GM18868 (cell line): ENCODE data around the gene HSPA12B.

Source experiments
- ATAC-seq: cut with Tn5 transposase; IDR thresholded peaks from one replicate; pipeline ENCODE4 v1.9.1; 2021; ENCODE audit warnings: mild to moderate bottlenecking, moderate library complexity; ENCODE audit not compliant: unreplicated experiment

HSPA12B gene

GRCh38 chr20:3732327-3733118 is at the start of gene HSPA12B:
TSS of gene HSPA12B (plus strand) at chr20:3732685. CDS start at chr20:3738675, 5,990 bp downstream.
- ATAC-seq = no peak

- no peak for ATAC-seq
Measured at GRCh38 chr20:3685341-3685740, 47.1 kb upstream of the HSPA12B start.

DNA sequence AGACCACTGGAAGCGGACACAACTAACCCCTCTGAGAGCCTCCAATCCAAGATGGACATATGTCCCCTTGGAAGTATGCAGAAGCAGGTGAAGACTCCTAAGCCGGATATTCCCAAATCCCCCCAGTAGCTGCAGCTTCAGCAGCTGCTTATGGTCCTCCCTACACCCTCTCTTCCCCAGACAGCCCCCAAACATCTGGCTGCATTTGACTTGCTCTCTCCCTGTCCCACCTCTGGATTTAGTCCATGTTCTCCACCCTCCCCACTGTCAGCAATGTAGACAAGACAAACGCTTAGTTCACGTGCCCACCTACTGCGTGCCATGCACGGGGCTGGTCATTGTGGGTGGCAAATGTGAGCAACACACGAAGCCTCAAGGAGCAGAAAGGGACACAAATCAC is 46.1 kb upstream of the HSPA12B start:
- no peak for ATAC-seq

DNA sequence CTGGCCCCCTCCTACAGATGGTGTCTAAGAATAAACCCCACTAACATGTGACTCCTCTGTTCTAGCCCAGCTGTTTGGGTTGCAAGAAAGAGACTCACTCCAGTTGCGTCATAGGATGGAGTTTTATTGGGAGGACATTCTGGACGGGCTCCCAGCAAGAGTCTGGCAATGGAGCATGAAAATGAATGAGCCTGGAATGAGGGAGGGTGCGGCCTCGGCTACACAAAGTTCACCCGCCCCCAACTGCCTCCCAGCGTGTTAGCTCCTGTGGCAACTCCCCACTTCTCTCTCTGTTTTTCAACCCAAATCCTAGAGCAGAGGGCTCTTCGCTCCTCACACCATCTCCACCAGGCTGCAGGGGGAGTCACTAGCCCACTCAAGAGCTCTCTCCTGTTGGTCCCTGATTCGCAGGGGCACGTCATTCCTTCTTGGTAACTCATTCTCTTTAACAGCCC is 45.6 kb upstream of the HSPA12B start:
- ATAC-seq = no peak

DNA sequence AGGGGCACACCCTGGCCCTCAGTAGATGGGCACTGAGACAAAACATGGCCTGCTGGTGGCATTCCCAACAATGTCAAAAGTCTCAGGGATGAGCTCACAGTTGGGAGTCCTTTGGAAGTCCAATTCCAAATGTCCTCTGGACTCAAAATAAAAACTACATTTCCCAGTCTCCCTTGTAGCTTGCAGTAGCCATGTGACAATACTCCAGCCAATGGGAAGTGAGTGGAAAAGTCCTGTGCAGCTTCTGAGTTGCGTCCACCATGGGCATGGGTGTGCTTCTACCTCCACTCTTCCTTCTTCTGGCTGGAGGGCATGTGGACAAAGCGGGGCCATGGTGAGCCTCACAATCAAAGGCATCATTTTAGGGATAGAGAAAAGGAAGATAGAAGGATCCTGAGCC is 44.8 kb upstream of the HSPA12B start:
- no peak for ATAC-seq

GRCh38 chr20:3689978-3690377 is 42.5 kb upstream of the HSPA12B start:
- no peak for ATAC-seq

- no peak for ATAC-seq
Measured at GRCh38 chr20:3690413-3690812, 42.1 kb upstream of the HSPA12B start.

- ATAC-seq = no peak
Measured at GRCh38 chr20:3691306-3691705, 41.2 kb upstream of the HSPA12B start.

GRCh38 chr20:3691897-3692296 is 40.6 kb upstream of the HSPA12B start:
- ATAC-seq = no peak

DNA sequence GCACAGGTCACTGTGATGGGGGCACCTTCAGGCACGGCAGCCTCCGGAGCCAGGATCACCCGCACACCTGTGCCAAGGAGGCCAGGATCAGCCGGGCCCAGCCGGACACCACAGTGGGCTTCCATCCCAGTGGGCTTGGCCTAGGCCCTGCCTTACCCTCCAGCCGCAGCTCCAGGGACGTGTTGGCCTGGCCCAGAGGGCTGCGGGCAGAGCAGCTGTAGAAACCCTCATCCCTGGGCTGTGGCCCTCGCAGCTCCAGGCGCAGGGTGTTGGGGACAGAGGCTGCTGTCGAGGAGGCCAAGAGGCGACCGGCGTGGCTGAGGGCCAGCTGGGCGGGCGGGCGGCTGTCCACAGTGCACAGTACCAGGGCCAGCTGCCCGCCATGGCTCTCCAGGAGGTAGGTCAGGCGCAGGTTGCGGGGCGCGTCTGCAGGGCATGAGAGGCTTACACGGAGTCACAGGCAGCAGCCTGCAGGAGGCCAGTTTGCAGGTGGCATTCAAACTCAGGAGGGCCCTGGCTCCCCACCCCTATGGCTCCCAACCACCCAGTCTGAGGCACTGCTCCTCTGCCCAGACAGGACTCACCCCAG is 39.7 kb upstream of the HSPA12B start:
- ATAC-seq = no peak

DNA sequence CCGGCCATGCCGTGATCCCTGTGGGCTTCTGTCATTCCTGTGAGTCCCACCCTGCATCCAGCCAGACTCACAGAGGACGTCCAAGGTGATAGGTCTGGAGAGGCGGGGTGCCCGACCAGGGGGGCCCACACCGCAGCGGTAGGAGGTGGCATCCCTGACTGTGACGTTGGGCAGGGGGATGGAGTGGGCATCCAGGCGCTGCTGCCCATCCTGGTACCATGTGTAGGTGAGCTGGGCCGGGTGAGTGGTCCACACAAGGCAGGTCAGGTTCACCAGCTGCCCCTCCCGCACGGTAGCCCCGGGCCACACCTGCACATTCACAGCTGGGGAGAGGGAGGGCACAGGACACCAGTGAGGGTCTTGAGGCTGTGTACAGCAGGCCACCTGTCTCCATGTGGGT is 39.1 kb upstream of the HSPA12B start:
- ATAC-seq = no peak

GRCh38 chr20:3694864-3695263 is 37.6 kb upstream of the HSPA12B start:
- no peak for ATAC-seq

DNA sequence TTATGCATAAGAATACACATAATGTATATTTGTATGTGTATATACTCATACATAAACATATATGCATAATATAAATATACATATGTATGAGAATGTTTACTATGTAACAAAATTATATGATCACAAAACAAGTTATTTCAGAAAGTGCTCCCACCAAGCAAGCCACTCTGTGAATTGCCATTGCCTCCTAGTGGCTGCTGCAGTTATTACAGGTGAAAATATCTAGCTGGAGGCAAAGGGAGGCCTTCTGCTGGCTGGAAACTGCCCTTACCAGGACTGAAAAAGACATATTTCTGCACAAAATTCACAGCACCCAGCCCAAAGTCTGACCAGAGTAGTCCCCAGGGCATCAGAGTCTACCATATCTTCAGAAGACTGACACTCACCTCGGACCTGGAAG is 36.3 kb upstream of the HSPA12B start:
- no peak for ATAC-seq

DNA sequence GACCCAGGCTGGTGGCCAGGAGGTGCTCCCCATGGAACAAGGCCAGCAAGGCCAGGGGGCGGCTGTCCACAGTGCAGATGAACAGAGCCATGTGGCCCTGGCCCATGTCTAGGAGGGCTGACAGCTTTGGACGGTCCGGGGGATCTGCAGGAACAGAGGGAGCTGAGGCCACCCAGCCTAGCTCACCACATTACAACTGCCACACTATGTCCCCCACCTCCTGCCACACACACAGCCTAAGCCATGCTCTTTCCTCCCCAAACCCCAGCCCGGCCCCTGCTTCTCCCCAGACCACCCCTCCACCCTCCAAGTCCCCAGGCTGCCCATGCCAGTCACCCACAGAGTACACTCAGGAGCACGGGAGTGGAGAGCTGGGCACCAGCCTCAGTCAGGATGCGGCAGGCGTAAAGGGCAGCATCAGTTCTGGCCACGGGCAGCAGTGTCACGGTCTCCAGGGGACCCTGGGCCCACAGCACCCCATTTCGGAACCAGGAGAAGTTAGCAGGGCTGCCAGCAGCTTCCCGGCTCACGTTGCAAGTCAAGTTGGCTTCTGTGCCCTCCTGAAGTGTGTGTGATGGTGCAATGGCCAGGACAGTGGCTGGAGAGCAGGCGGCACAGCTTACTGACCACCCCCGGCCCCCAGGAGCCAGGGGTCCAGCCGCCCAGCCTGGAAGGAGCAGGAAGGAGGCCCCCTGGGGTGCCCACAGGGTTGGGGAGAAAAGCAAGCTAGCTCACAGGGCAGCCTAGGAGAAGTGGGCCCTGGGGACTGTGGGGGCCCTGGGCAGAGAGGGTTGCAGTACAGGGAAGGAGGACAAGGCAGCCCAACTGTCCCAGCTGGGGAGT is 35.5 kb upstream of the HSPA12B start:
- ATAC-seq = no peak

DNA sequence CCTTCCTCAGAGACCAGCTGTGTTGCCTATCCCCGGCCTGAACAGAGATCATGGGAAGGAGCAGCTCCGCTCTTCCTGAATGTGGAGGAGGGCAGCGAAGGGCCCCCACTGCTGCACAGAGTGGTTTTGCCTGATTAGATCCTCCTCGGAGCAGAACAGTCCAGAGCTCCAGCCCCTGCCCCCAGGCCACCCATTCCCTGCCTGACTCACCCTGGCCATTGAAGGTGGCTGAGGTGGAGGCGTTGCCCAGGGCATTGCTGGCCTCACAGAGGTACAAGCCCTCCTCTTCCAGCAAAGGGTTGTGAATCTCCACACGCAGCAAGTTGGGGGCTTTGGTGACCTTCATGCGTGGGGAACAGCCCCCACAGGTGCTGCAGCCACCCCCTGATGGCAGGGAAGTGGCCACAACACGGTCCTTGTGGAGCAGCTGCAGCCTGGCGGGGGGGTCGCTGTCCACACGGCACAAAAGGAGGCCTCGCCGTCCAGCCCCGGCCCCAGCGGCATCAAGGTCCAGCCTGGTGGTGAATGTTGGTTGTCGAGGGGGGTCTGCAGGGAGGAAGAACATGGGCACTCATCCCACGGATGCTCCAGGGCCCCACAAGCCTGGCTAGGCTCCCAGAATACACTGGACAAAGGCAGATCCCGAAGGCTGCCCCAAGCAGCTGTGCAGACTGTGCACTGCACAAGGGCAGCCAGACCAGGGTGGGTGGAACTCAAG is 34.7 kb upstream of the HSPA12B start:
- no peak for ATAC-seq

DNA sequence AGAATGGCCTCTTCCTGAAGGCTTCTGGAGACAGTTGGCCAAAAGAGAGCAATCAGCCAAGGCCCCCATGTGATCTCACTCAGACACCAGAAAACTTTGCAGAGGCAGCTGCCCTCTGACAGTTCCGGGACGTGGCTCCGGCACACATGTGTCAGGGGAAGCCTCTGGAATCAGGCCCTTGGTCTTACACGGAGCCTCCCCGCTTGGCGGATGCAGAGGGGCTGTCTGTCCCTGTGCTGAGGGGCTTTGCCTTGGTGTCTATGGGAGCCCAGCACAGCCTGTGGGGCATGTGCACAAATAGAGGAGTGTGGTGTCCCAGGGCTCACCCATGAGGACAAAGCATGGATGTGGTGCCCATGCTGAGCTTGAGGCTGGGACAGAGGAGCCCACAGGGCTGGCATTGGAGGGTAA is 33.9 kb upstream of the HSPA12B start:
- no peak for ATAC-seq

DNA sequence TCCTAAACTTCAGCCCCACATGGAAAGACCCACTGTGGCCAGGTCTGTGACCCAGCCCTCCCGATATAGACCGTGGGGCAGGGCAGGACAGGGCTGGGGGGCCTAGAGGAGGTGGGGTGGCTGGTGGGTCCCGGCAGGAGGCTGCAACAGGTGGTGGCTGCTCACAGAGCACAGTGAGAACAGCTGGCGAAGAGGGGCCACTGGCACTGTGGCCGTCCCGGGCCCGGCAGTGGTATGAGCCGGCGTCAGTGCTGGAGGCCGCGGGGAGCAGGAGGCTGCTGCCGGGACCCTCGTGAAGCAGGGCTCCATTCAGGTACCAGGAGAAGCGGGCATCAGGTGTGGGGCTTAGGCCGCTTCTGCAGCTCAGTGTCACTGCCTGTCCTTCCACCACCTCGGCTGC is 33.4 kb upstream of the HSPA12B start:
- no peak for ATAC-seq

- no peak for ATAC-seq
Measured at GRCh38 chr20:3701061-3701998, 31.2 kb upstream of the HSPA12B start.

DNA sequence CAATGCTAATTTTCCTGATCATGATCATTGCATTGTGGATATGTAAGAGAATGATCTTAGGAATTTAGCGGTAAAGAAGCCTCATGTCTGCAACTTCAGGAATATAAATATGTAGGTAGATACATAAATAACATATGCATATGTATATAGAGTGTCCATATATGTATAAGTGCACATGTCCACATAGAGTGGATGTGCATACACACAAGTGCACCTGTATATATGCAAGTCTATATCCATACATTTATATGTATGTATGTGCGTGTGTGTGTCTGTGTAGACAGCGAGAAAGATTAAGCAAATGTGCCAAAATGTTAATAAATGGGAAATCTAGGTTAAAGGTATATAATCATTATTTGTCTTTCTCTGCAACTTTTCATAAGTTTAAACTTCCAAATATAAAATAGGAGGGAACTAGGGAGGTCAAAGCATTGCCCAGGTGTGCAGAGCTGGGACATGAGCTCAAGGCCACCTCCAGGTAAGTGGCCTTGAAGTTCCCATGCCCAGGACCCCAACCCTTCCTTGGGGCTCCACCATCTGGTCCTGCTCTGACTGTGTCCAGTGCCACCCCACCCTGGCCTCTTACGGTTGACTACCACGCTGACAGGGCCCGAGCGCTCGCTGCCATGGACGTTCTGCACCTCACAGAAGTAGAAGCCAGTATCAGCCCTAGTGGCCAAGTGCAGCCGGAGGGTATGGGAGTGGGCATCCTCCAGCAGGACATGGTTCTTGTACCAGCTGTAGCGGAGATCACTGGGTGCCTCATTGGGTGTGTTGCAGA is 29.7 kb upstream of the HSPA12B start:
- ATAC-seq = no peak
